Measurements from ENCODE around the gene B3GALT6.

B3GALT6 gene

GRCh38 chr1:1207571-1207892 lies 24.5 kb upstream of the B3GALT6 start:
- Histone ChIP-seq H3K27ac (no peak overlapping the region), H3K4me3 (no peak overlapping the region)
- DNase-seq (ENCODE audit: low spot score), result no peak
- TF ChIP-seq, protein P1, sequence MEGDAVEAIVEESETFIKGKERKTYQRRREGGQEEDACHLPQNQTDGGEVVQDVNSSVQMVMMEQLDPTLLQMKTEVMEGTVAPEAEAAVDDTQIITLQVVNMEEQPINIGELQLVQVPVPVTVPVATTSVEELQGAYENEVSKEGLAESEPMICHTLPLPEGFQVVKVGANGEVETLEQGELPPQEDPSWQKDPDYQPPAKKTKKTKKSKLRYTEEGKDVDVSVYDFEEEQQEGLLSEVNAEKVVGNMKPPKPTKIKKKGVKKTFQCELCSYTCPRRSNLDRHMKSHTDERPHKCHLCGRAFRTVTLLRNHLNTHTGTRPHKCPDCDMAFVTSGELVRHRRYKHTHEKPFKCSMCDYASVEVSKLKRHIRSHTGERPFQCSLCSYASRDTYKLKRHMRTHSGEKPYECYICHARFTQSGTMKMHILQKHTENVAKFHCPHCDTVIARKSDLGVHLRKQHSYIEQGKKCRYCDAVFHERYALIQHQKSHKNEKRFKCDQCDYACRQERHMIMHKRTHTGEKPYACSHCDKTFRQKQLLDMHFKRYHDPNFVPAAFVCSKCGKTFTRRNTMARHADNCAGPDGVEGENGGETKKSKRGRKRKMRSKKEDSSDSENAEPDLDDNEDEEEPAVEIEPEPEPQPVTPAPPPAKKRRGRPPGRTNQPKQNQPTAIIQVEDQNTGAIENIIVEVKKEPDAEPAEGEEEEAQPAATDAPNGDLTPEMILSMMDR (IDR thresholded peaks at IDR 0.05), result no peak

GRCh38 chr1:1208713-1209433 lies 23.2 kb upstream of the B3GALT6 start:
- H3K27ac ChIP-seq, result no peak overlapping the region
- TF ChIP-seq, protein P1 (IDR thresholded peaks at IDR 0.05), result no peak
- H3K4me3 ChIP-seq, result no peak overlapping the region
- DNase-seq (ENCODE audit: low spot score), result no peak

DNA sequence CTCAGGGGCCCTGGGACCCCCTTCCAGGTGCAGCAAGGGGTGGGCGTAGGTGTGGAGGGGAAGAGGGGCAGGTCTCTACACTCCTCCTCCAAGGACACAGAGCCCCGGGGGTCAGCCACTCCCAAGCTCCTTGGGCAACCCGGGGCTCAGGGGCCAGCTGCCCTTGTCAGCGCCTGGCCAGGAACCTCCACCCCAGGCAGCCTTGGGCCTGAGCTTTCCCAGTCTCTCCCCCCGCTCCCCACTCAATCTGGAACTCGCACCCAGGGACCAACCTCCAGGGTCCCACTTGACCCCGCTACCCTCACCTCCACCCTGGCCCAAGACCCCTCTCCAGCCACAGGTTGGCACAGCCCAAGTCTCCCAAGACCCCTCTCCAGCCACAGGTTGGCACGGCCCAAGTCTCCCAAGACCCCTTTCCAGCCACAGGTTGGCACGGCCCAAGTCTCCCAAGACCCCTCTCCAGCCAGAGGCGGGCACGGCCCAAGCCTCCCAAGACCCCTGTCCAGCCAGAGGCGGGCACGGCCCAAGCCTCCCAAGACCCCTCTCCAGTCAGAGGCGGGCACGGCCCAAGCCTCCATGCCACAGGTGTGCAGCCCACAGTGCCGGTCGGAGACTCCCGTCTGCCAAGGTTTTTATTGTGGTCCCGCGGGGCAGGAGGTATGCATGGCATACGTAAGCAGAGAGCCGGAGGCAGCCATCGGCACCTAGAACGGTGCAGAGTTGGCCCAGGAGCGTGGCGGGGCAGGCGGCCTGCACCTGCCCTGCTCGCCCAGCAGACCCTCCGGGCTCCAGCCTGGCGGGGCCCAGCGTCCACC lies 21.1 kb upstream of the B3GALT6 start:
- TF ChIP-seq, protein P1 (IDR thresholded peaks at IDR 0.05), result no peak
- H3K4me3 ChIP-seq, result no peak overlapping the region
- no peak for DNase-seq (ENCODE audit: low spot score)
- H3K27ac ChIP-seq, result no peak overlapping the region

DNA sequence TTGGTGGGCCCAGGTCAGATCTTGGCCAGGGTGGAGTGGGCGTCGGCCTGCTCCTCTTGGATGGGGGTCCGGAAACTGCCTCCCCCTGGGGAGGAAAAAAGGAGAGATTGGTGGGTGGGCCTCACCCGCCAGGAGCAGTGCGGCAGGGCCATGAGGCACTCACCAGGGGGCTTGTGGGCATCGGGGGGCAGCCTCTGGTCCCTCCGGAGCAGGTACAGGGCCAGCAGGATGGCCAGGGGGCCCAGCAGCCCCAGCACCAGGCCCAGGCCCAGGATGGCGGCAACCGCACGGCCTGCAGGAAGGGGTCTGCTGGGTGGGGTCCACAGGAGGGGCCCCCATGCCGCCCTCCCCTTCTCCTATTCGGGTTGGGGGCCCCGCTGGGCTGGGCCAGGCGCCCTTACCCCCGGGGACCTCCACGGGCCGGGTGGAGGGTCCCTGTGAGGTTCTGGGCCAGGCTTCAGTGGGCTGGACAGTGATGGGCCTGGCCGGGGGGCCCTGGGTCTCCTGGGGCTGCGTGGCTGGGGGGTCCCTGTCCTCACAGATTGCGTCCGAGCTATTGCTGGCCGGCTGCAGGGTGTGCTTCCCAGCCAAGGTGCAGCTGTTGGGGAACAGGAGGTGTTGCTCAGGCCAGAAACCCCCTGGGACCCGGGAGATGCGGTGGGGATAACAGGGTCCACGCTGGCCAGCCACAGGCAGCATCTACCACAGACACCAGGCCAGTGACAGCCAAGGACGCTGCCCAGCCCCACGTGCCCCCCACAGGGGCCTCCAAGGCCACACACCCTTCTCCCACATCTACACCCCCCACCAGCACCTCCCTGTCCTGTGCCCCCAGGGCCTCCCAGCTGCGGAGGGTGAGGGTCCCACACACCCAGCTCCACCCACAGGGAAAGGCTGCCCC lies 20.2 kb upstream of the B3GALT6 start:
- no peak overlapping the region for H3K27ac ChIP-seq
- DNase-seq (ENCODE audit: low spot score), result no peak
- TF ChIP-seq, protein P1 (IDR thresholded peaks at IDR 0.05), result no peak
- H3K4me3 ChIP-seq, result no peak overlapping the region

DNA sequence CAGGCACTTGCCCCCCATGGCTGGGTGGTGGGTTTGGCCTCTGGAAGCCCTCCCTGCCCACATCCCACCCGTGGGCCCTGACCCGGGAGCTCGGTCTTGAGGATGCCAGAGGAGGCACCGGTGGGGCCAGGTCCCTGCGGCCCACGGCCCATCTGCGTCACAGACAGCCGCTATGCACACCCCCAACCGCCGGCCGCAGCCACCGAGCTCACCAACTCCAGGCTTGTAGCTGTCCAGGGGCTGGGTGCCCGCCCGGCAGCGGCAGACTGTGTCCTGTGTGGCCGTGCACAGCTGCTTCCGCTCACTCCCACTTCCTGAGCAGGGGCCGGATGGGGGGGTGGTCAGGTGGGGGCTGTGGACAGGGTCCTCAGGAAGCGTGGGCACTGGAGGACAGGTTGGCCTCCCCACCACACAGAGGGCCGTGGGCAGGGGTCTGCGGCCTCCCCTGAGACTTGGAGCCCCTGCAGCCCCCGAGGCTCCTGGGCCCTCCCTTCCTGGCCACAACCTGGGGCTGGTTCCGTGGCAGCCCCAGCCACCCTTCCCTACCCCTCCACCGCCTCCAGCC lies 19.2 kb upstream of the B3GALT6 start:
- Histone ChIP-seq H3K4me3 (peak overlapping the region; percentile 50), H3K27ac (no peak overlapping the region)

More for the DNA sequence above, 19.2 kb upstream of the B3GALT6 start:
- DNase-seq (ENCODE audit: low spot score), result no peak
- TF ChIP-seq, protein P1 (IDR thresholded peaks at IDR 0.05), result no peak

Data from coronary artery (tissue), 2 donors.